HEK293 (cell line): ENCODE results near the gene SERINC2.
"Not testable (repeated sequence)": the region's sequence is repeated elsewhere in the genome, so short reads cannot be mapped to it uniquely, and the experiment has no call there.

Experiments used
- CTCF ChIA-PET: fragments of 350-600 bp; formaldehyde crosslinking; extraction: SDS; loops from one replicate; lab custom pipeline; 2021; ENCODE audit warnings: antibody characterized with exemption; lab: Yijun Ruan, JAX
- POLR2A ChIA-PET: fragments of 300-600 bp; formaldehyde crosslinking; extraction: SDS; loops from one replicate; lab custom pipeline; 2020; ENCODE audit warnings: antibody characterized with exemption, inconsistent platforms; lab: Yijun Ruan, JAX
- H3K27ac ChIP-seq: fragments of 200-500 bp; sonication (Bioruptor generic); 2 replicates; pipeline ENCODE4 v1.5.1; 2014; ENCODE audit warnings: low read depth, low read length, control low read depth, inconsistent platforms; ENCODE audit errors: extremely low read depth
- H3K36me3 ChIP-seq, 2 experiments: fragments of 200-500 bp in 1 of 2; sonication (Bioruptor generic) in 1 of 2; 1 replicate in 1 of 2; 2 replicates in 1 of 2; pipeline ENCODE4 v1.5.1; 2014 to 2017; ENCODE audit warnings: inconsistent platforms in 2 of 2, low read length in 2 of 2; ENCODE audit not compliant: control insufficient read depth in 2 of 2, insufficient read depth in 1 of 2
- H3K4me1 ChIP-seq: fragments of 200-500 bp; sonication (Bioruptor generic); 2 replicates; pipeline ENCODE4 v1.5.1; 2014; ENCODE audit warnings: mild to moderate bottlenecking, low read length, inconsistent platforms; ENCODE audit not compliant: control insufficient read depth, insufficient read depth
- H3K4me3 ChIP-seq: 2 replicates; pipeline ENCODE4 v1.5.1; 2011; ENCODE audit warnings: low read depth, mild to moderate bottlenecking, control low read depth, low read length, moderate library complexity
- H3K9me3 ChIP-seq: fragments of 200-500 bp; sonication (Bioruptor generic); 2 replicates; pipeline ENCODE4 v1.5.1; 2014; ENCODE audit warnings: low read depth, low read length, inconsistent platforms; ENCODE audit not compliant: control insufficient read depth, insufficient read depth
- BCL11B ChIP-seq: fragments of 450-650 bp; formaldehyde crosslinking; IDR thresholded peaks from 2 replicates; pipeline ENCODE4 v1.5.1; 2016; ENCODE audit warnings: low read depth, missing biosample characterization, missing genetic modification characterization
- TRIM28 ChIP-seq: IDR thresholded peaks from 2 replicates; pipeline ENCODE4 v1.6.1; 2011; ENCODE audit warnings: low read length, control low read depth, borderline replicate concordance
- ZBTB1 ChIP-seq: fragments of 450-650 bp; formaldehyde crosslinking; IDR thresholded peaks from 2 replicates; pipeline ENCODE4 v1.5.1; 2016; ENCODE audit warnings: missing biosample characterization, missing genetic modification characterization
- ZNF16 ChIP-seq: fragments of 450-650 bp; formaldehyde crosslinking; IDR thresholded peaks from 2 replicates; pipeline ENCODE4 v1.5.1; 2016; ENCODE audit warnings: low read depth, missing biosample characterization, missing genetic modification characterization
- ZNF175 ChIP-seq: fragments of 450-650 bp; formaldehyde crosslinking; IDR thresholded peaks from 2 replicates; pipeline ENCODE4 v1.5.1; 2016; ENCODE audit warnings: missing biosample characterization, missing genetic modification characterization
- ZNF184 ChIP-seq: fragments of 450-650 bp; IDR thresholded peaks from 2 replicates; pipeline ENCODE4 v1.5.1; 2018; ENCODE audit warnings: missing biosample characterization, mild to moderate bottlenecking, missing genetic modification characterization
- ZNF248 ChIP-seq: fragments of 450-650 bp; formaldehyde crosslinking; IDR thresholded peaks from 2 replicates; pipeline ENCODE4 v1.5.1; 2017; ENCODE audit warnings: missing biosample characterization, missing genetic modification characterization
- ZNF561 ChIP-seq: fragments of 450-650 bp; IDR thresholded peaks from 2 replicates; pipeline ENCODE4 v1.5.1; 2018; ENCODE audit warnings: missing biosample characterization, missing genetic modification characterization, borderline replicate concordance
- ZNF677 ChIP-seq: fragments of 450-650 bp; IDR thresholded peaks from 2 replicates; pipeline ENCODE4 v1.5.0; 2018; ENCODE audit warnings: missing biosample characterization, mild to moderate bottlenecking, missing genetic modification characterization, moderate library complexity
- TF ChIP-seq, protein P1 (sequence below): fragments of 450-650 bp; formaldehyde crosslinking; IDR thresholded peaks from 2 replicates; pipeline ENCODE4 v1.5.1; 2016; ENCODE audit warnings: missing biosample characterization, missing genetic modification characterization, borderline replicate concordance
- TF ChIP-seq, protein P2 (sequence below): fragments of 450-650 bp; formaldehyde crosslinking; IDR thresholded peaks from 2 replicates; pipeline ENCODE4 v1.5.1; 2016; ENCODE audit warnings: missing biosample characterization, missing genetic modification characterization
- TF ChIP-seq, protein P3 (sequence below): fragments of 450-650 bp; formaldehyde crosslinking; optimal IDR thresholded peaks from 2 replicates; pipeline ENCODE3; 2016; ENCODE audit warnings: missing biosample characterization, mild to moderate bottlenecking, missing genetic modification characterization
- TF ChIP-seq, protein P4 (sequence below): fragments of 450-650 bp; formaldehyde crosslinking; IDR thresholded peaks from 2 replicates; pipeline ENCODE4 v1.5.1; 2016; ENCODE audit warnings: missing biosample characterization, missing genetic modification characterization
- TF ChIP-seq, protein P5 (sequence below): fragments of 450-650 bp; formaldehyde crosslinking; IDR thresholded peaks from 2 replicates; pipeline ENCODE4 v1.5.1; 2016; ENCODE audit warnings: missing biosample characterization, missing genetic modification characterization

Gene SERINC2

DNA sequence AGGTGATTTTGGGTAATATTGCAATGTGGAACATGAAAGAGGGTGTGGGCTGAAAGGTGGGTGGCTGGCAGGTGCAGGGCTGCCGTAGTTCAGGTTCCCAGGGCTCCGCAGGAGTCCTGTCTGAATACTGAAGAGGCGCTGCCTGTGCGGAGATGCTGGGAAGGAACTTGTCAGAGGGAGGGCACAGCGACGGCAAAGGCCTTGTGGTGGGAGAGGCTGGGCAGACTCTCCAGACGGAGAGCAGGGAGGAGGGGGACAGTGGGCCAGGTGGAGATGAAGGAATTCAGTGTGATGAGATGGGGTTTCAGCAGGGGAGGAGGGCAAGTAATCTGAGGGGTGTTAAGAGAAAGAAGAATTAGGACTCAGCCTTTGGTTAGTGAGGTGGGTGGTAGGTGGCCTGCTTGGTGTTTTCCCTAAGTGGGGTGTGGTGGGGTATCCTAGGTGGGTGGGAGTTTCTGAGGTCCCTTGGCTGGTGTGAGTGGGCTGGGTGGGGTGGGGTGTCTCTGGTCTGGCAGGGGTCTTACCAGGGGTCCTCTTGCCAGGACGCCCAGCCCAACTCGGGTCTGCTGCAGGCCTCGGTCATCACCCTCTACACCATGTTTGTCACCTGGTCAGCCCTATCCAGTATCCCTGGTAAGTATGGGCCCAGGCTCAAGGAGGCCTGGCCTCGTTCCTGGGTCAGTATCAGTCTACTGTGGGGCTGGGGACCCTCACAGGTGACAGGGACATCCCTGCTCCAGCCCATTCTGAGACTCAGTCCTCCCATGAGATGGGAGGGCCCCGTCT lies 15.6 kb downstream of the SERINC2 start (continued):
- TF ChIP-seq TRIM28 = no peak
- TF ChIP-seq ZNF248 (tag by site-specific recombination) = no peak
- no peak for TF ChIP-seq ZNF175
- TF ChIP-seq ZNF184 = no peak
- no peak for TF ChIP-seq BCL11B
- TF ChIP-seq, protein P1, sequence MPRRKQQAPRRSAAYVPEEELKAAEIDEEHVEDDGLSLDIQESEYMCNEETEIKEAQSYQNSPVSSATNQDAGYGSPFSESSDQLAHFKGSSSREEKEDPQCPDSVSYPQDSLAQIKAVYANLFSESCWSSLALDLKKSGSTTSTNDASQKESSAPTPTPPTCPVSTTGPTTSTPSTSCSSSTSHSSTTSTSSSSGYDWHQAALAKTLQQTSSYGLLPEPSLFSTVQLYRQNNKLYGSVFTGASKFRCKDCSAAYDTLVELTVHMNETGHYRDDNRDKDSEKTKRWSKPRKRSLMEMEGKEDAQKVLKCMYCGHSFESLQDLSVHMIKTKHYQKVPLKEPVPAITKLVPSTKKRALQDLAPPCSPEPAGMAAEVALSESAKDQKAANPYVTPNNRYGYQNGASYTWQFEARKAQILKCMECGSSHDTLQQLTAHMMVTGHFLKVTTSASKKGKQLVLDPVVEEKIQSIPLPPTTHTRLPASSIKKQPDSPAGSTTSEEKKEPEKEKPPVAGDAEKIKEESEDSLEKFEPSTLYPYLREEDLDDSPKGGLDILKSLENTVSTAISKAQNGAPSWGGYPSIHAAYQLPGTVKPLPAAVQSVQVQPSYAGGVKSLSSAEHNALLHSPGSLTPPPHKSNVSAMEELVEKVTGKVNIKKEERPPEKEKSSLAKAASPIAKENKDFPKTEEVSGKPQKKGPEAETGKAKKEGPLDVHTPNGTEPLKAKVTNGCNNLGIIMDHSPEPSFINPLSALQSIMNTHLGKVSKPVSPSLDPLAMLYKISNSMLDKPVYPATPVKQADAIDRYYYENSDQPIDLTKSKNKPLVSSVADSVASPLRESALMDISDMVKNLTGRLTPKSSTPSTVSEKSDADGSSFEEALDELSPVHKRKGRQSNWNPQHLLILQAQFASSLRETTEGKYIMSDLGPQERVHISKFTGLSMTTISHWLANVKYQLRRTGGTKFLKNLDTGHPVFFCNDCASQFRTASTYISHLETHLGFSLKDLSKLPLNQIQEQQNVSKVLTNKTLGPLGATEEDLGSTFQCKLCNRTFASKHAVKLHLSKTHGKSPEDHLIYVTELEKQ = no peak
- TF ChIP-seq, all 188 proteins: peak for 0

DNA sequence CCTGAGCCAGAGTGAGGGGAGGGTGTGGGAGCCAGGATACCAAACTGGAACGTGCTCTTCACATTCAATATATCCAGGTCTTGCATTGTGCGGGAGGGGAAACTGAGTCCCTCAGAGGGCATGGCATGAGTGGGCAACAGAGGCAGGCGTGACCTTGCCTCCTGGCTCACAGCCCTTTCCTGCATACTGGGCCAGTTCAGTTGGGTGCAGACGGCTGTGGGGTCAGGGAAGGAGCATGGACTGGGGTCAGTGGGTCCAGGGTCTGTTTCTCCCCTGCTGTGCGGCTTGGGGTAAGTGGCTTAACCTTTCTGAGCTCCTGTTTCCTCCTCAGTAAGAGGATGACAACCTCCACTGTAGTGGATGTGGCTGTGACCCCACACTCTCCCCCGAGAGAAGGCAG lies 16.6 kb downstream of the SERINC2 start:
- Histone ChIP-seq H3K4me1 (no peaks in the 10 kb centered on the region), H3K4me3 (no peak overlapping the region), H3K36me3 (peaks cover 0 to 8% of the 10 kb centered on the region in 2 experiments; a peak in 1 of 3 replicates), H3K9me3 (no peaks in the 10 kb centered on the region), H3K27ac (no peak overlapping the region)
- ChIA-PET CTCF (interaction anchor here (0.9 kb wide), 1 partner anchor 120 kb away, joined by 3 read pairs; no protein-coding TSS in a partner anchor), POLR2A (no interaction called here)
- no peak for TF ChIP-seq ZBTB1 (tag by site-specific recombination)
- TF ChIP-seq ZNF561 = no peak
- TF ChIP-seq ZNF16 (tag by site-specific recombination) = no peak
- TF ChIP-seq, protein P2, sequence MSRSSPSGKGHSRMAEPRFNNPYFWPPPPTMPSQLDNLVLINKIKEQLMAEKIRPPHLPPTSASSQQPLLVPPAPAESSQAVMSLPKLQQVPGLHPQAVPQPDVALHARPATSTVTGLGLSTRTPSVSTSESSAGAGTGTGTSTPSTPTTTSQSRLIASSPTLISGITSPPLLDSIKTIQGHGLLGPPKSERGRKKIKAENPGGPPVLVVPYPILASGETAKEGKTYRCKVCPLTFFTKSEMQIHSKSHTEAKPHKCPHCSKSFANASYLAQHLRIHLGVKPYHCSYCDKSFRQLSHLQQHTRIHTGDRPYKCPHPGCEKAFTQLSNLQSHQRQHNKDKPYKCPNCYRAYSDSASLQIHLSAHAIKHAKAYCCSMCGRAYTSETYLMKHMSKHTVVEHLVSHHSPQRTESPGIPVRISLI (tag by site-specific recombination) = no peak

DNA sequence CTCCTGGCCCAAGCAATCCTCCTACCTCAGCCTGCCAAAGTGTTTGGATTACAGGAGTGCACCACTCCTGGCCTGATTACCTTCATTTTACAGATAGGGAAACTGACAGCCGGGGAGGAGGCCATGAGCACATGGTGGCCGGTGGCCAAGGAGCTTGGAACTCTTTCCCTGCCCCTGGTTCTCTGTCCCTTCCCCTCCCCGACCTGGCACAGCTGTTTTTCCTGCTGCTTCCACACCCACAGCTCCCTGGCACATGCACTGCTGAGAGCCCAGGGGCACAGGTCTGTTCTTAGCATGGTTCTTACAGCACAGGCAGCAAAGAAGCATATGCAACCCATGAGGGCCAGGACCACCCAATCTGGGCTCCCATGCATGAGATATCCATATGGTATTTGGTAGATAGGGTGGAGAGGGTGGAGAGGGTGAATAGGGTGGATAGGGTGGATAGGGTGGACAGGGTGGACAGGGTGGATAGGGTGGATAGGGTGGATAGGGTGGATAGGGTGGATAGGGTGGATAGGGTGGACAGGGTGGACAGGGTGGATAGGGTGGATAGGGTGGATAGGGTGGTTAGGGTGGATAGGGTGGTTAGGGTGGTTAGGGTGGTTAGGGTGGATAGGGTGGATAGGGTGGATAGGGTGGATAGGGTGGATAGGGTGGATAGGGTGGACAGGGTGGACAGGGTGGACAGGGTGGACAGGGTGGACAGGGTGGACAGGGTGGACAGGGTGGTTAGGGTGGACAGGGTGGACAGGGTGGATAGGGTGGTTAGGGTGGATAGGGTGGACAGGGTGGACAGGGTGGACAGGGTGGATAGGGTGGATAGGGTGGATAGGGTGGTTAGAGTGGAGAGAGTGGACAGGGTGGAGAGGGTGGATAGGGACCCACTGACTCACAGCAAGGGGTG lies 18.6 kb downstream of the SERINC2 start:
- CTCF ChIA-PET = interaction anchor here (0.7 to 1.1 kb wide), 2 partner anchors 10 to 1562 kb away, joined by 3 to 4 read pairs; no protein-coding TSS in a partner anchor
- H3K27ac ChIP-seq = not testable (repeated sequence)
- TF ChIP-seq ZNF677 = peak; percentile 71
- TF ChIP-seq, protein P3, sequence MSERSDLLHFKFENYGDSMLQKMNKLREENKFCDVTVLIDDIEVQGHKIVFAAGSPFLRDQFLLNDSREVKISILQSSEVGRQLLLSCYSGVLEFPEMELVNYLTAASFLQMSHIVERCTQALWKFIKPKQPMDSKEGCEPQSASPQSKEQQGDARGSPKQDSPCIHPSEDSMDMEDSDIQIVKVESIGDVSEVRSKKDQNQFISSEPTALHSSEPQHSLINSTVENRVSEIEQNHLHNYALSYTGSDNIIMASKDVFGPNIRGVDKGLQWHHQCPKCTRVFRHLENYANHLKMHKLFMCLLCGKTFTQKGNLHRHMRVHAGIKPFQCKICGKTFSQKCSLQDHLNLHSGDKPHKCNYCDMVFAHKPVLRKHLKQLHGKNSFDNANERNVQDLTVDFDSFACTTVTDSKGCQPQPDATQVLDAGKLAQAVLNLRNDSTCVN (tag by site-specific recombination) = peak; percentile 17
- TF ChIP-seq, protein P4, sequence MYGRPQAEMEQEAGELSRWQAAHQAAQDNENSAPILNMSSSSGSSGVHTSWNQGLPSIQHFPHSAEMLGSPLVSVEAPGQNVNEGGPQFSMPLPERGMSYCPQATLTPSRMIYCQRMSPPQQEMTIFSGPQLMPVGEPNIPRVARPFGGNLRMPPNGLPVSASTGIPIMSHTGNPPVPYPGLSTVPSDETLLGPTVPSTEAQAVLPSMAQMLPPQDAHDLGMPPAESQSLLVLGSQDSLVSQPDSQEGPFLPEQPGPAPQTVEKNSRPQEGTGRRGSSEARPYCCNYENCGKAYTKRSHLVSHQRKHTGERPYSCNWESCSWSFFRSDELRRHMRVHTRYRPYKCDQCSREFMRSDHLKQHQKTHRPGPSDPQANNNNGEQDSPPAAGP (tag by site-specific recombination) = peak; percentile 91
- TF ChIP-seq, protein P5, sequence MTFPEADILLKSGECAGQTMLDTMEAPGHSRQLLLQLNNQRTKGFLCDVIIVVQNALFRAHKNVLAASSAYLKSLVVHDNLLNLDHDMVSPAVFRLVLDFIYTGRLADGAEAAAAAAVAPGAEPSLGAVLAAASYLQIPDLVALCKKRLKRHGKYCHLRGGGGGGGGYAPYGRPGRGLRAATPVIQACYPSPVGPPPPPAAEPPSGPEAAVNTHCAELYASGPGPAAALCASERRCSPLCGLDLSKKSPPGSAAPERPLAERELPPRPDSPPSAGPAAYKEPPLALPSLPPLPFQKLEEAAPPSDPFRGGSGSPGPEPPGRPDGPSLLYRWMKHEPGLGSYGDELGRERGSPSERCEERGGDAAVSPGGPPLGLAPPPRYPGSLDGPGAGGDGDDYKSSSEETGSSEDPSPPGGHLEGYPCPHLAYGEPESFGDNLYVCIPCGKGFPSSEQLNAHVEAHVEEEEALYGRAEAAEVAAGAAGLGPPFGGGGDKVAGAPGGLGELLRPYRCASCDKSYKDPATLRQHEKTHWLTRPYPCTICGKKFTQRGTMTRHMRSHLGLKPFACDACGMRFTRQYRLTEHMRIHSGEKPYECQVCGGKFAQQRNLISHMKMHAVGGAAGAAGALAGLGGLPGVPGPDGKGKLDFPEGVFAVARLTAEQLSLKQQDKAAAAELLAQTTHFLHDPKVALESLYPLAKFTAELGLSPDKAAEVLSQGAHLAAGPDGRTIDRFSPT (tag by site-specific recombination) = peak; percentile 57; the same call in 1 of the 2 replicates
- TF ChIP-seq, all 188 proteins: peak for 4; not testable (repeated sequence) for 184
- H3K9me3 ChIP-seq, H3K36me3 ChIP-seq, H3K4me3 ChIP-seq, H3K4me1 ChIP-seq, POLR2A ChIA-PET: not testable (repeated sequence)
